Measurements from ENCODE around the gene WNT1. TPM values are rescaled to one million over a fixed set of nuclear protein-coding genes. Genes with fewer than 3 reads are reported as not detected.

Gene WNT1
- total RNA-seq, 1 experiment from 2014 or later: not detected

GRCh38 chr12:49026678-49027480 lies 48.8 kb downstream of the WNT1 start:
- Mint-ChIP-seq H3K27ac (no peak overlapping the region), H3K9me3 (no peaks in the 10 kb centered on the region), H3K4me3 (no peak overlapping the region), H3K27me3 (ENCODE audit: low read depth) (no peaks in the 10 kb centered on the region; the same call in 1 of the 2 replicates), H3K4me1 (no peaks in the 10 kb centered on the region), H3K36me3 (ENCODE audit: insufficient read depth in 1 of 3, low read depth in 3 of 3) (peaks cover 49 to 97% (median 89%) of the 10 kb centered on the region in 3 experiments)
- Histone ChIP-seq H2BK5ac (ENCODE audit: insufficient read length, low read length) (no peak overlapping the region), H2BK15ac (ENCODE audit: low read depth, low read length) (no peak overlapping the region), H3K18ac (ENCODE audit: insufficient read length, low read depth, low read length) (no peak overlapping the region), H3K4ac (ENCODE audit: low read depth, low read length) (no peak overlapping the region), H2AFZ (ENCODE audit: low read length) (no peak overlapping the region), H2BK20ac (ENCODE audit: low read depth, low read length, poor library complexity, severe bottlenecking) (no peak overlapping the region), H3K79me1 (ENCODE audit: insufficient read depth, low read depth, low read length, poor library complexity, severe bottlenecking) (no peaks in the 10 kb centered on the region), H2BK120ac (ENCODE audit: low read depth, low read length, poor library complexity, severe bottlenecking) (no peak overlapping the region), H3K23me2 (ENCODE audit: insufficient read length, low read depth, low read length, poor library complexity, severe bottlenecking) (no peaks in the 10 kb centered on the region), H2AK5ac (ENCODE audit: insufficient read length, low read length) (no peak overlapping the region), H3K9me3 (ENCODE audit: control insufficient read depth, low read depth, low read length) (no peaks in the 10 kb centered on the region), H3K56ac (ENCODE audit: insufficient read length, low read depth, low read length) (no peak overlapping the region), H3K27ac (ENCODE audit: insufficient read length, low read depth, low read length) (no peak overlapping the region), H3K27me3 (ENCODE audit: insufficient read depth, low read length) (no peaks in the 10 kb centered on the region; the same call in 1 of the 2 replicates), H4K20me1 (ENCODE audit: control insufficient read depth, insufficient read depth, insufficient read length) (no peaks in the 10 kb centered on the region), H3K23ac (ENCODE audit: insufficient read length, low read depth, low read length) (no peak overlapping the region), H4K5ac (ENCODE audit: insufficient read length, low read depth, low read length) (no peak overlapping the region), H4K8ac (replicated peaks; ENCODE audit: insufficient read length, low read depth, low read length) (no peak overlapping the region), H3K4me1 (ENCODE audit: insufficient read depth, low read length) (no peaks in the 10 kb centered on the region), H3K14ac (ENCODE audit: insufficient read depth, low read length) (no peak overlapping the region), H2BK12ac (ENCODE audit: insufficient read length, low read depth, low read length) (no peak overlapping the region), H3K4me2 (ENCODE audit: insufficient read depth, insufficient read length, low read length) (no peak overlapping the region), H3K9ac (ENCODE audit: extremely low read depth, insufficient read length, low read length) (no peak overlapping the region), H4K91ac (ENCODE audit: insufficient read length, low read depth, low read length) (no peak overlapping the region), H3K79me2 (ENCODE audit: insufficient read depth, low read length) (no peaks in the 10 kb centered on the region), H3T11ph (ENCODE audit: low read length) (no peak overlapping the region)
- no peak for TF ChIP-seq CTCF (conservative IDR thresholded peaks at IDR 0.05)
- WGBS (ENCODE audit: extremely low coverage, insufficient read length, low lambda C conversion rate): no CpG with 5 or more reads among the region's 26 CpGs
- no peak for DNase-seq

All from H9 (cell line).